HepG2 (cell line): ENCODE results near the gene RYK.
"Not testable (repeated sequence)": the region's sequence is repeated elsewhere in the genome, so short reads cannot be mapped to it uniquely, and the experiment has no call there.

Source experiments
- SALL1 ChIP-seq: sonication (generic); formaldehyde crosslinking; IDR thresholded peaks from 2 replicates; pipeline ENCODE4 v1.8.0; 2022; ENCODE audit warnings: mild to moderate bottlenecking, missing genetic modification reagents
- TBP ChIP-seq: sonication (generic); formaldehyde crosslinking; IDR thresholded peaks from 2 replicates; pipeline ENCODE4 v1.5.0; 2020; ENCODE audit warnings: missing genetic modification reagents
- ZNF138 ChIP-seq: sonication (generic); formaldehyde crosslinking; IDR thresholded peaks from 2 replicates; pipeline ENCODE4 v1.5.0; 2020; ENCODE audit warnings: mild to moderate bottlenecking, low read depth, missing genetic modification reagents
- ZNF484 ChIP-seq: sonication (generic); formaldehyde crosslinking; IDR thresholded peaks from 2 replicates; pipeline ENCODE4 v1.5.1; 2020; ENCODE audit warnings: mild to moderate bottlenecking, low read depth, missing genetic modification reagents, borderline replicate concordance
- TF ChIP-seq, protein P1 (sequence below): sonication (generic); formaldehyde crosslinking; IDR thresholded peaks from 2 replicates; pipeline ENCODE4 v1.5.0; 2020; ENCODE audit warnings: mild to moderate bottlenecking, missing genetic modification reagents, moderate library complexity
- TF ChIP-seq, protein P2 (sequence below): sonication (generic); formaldehyde crosslinking; IDR thresholded peaks from 2 replicates; pipeline ENCODE4 v1.4.0; 2020; ENCODE audit warnings: missing genetic modification reagents
- TF ChIP-seq, protein P3 (sequence below): sonication (generic); formaldehyde crosslinking; conservative IDR thresholded peaks from 2 replicates; pipeline ENCODE4 v1.4.0; 2020; ENCODE audit warnings: missing genetic modification reagents
- TF ChIP-seq, protein P4 (sequence below): sonication (generic); formaldehyde crosslinking; IDR thresholded peaks from 2 replicates; pipeline ENCODE4 v1.4.0; 2020; ENCODE audit warnings: missing genetic modification reagents
- TF ChIP-seq, protein P5 (sequence below): sonication (generic); formaldehyde crosslinking; IDR thresholded peaks from 2 replicates; pipeline ENCODE4 v1.4.0; 2020; ENCODE audit warnings: mild to moderate bottlenecking, low read depth, missing genetic modification reagents

DNA sequence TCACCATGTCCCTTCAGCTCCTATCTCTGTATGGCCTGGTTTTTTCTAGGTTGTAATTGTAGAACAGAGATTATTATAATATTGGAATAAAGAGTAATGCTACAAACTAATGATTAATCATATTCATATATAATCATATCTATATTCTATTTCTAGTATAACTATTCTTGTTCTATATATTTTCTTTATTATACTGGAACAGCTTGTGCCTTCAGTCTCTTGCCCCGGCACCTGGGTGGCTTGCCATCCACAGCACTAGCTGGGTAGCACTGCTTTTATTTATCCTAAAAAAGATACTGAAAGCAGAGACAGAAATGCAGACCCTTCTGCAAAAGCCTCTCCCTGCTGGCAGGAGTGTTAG lies 25.9 kb downstream of the RYK start:
- TF ChIP-seq, protein P1, sequence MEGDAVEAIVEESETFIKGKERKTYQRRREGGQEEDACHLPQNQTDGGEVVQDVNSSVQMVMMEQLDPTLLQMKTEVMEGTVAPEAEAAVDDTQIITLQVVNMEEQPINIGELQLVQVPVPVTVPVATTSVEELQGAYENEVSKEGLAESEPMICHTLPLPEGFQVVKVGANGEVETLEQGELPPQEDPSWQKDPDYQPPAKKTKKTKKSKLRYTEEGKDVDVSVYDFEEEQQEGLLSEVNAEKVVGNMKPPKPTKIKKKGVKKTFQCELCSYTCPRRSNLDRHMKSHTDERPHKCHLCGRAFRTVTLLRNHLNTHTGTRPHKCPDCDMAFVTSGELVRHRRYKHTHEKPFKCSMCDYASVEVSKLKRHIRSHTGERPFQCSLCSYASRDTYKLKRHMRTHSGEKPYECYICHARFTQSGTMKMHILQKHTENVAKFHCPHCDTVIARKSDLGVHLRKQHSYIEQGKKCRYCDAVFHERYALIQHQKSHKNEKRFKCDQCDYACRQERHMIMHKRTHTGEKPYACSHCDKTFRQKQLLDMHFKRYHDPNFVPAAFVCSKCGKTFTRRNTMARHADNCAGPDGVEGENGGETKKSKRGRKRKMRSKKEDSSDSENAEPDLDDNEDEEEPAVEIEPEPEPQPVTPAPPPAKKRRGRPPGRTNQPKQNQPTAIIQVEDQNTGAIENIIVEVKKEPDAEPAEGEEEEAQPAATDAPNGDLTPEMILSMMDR (CRISPR knock-in tag), result not testable (repeated sequence)
- not testable (repeated sequence) for TF ChIP-seq TBP (CRISPR knock-in tag); ZNF138 (CRISPR knock-in tag); SALL1; ZNF484 (CRISPR knock-in tag)
- TF ChIP-seq, protein P2, sequence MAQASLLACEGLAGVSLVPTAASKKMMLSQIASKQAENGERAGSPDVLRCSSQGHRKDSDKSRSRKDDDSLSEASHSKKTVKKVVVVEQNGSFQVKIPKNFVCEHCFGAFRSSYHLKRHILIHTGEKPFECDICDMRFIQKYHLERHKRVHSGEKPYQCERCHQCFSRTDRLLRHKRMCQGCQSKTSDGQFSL (CRISPR knock-in tag), result not testable (repeated sequence)
- TF ChIP-seq, protein P3, sequence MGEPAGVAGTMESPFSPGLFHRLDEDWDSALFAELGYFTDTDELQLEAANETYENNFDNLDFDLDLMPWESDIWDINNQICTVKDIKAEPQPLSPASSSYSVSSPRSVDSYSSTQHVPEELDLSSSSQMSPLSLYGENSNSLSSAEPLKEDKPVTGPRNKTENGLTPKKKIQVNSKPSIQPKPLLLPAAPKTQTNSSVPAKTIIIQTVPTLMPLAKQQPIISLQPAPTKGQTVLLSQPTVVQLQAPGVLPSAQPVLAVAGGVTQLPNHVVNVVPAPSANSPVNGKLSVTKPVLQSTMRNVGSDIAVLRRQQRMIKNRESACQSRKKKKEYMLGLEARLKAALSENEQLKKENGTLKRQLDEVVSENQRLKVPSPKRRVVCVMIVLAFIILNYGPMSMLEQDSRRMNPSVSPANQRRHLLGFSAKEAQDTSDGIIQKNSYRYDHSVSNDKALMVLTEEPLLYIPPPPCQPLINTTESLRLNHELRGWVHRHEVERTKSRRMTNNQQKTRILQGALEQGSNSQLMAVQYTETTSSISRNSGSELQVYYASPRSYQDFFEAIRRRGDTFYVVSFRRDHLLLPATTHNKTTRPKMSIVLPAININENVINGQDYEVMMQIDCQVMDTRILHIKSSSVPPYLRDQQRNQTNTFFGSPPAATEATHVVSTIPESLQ (CRISPR knock-in tag), result not testable (repeated sequence)
- TF ChIP-seq, protein P4, sequence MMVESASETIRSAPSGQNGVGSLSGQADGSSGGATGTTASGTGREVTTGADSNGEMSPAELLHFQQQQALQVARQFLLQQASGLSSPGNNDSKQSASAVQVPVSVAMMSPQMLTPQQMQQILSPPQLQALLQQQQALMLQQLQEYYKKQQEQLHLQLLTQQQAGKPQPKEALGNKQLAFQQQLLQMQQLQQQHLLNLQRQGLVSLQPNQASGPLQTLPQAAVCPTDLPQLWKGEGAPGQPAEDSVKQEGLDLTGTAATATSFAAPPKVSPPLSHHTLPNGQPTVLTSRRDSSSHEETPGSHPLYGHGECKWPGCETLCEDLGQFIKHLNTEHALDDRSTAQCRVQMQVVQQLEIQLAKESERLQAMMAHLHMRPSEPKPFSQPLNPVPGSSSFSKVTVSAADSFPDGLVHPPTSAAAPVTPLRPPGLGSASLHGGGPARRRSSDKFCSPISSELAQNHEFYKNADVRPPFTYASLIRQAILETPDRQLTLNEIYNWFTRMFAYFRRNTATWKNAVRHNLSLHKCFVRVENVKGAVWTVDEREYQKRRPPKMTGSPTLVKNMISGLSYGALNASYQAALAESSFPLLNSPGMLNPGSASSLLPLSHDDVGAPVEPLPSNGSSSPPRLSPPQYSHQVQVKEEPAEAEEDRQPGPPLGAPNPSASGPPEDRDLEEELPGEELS (CRISPR knock-in tag), result not testable (repeated sequence)
- TF ChIP-seq, protein P5, sequence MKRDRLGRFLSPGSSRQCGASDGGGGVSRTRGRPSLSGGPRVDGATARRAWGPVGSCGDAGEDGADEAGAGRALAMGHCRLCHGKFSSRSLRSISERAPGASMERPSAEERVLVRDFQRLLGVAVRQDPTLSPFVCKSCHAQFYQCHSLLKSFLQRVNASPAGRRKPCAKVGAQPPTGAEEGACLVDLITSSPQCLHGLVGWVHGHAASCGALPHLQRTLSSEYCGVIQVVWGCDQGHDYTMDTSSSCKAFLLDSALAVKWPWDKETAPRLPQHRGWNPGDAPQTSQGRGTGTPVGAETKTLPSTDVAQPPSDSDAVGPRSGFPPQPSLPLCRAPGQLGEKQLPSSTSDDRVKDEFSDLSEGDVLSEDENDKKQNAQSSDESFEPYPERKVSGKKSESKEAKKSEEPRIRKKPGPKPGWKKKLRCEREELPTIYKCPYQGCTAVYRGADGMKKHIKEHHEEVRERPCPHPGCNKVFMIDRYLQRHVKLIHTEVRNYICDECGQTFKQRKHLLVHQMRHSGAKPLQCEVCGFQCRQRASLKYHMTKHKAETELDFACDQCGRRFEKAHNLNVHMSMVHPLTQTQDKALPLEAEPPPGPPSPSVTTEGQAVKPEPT (CRISPR knock-in tag), result not testable (repeated sequence)
